B cell (primary cell): ENCODE data around the gene PSME2. TPM values are rescaled to one million over a fixed set of nuclear protein-coding genes. Genes with fewer than 3 reads are reported as not detected.

Experiments
- ATAC-seq: fragments of 200-7000 bp; cut with Tn5 transposase; one replicate; pipeline ENCODE4 v1.10.0; 2021; ENCODE audit warnings: low read depth, mild to moderate bottlenecking, moderate number of reproducible peaks, moderate library complexity
- CTCF ChIA-PET: fragments of 350-600 bp; sonication (Branson Sonifier 250); formaldehyde crosslinking; loops from one replicate; lab custom pipeline; 2021; ENCODE audit warnings: antibody characterized with exemption, inconsistent platforms; lab: Charles Lee
- POLR2A ChIA-PET: fragments of 350-600 bp; sonication (Branson Sonifier 250); formaldehyde crosslinking; loops from one replicate; lab custom pipeline; 2021; ENCODE audit warnings: antibody characterized with exemption; lab: Charles Lee
- DNase-seq: peaks from one replicate; pipeline ENCODE4 v3.0.0; 2013
- H2AFZ ChIP-seq: 2 replicates; pipeline ENCODE4 v1.6.1; 2012; ENCODE audit warnings: mild to moderate bottlenecking, low read depth, low read length; ENCODE audit not compliant: insufficient read depth, poor library complexity, severe bottlenecking
- H3K27ac ChIP-seq, 2 donors: 1 replicate in 1 of 2; 2 replicates in 1 of 2; pipeline ENCODE4 v1.5.1; 2012 to 2013; ENCODE audit warnings: low read length in 2 of 2, mild to moderate bottlenecking in 2 of 2, moderate library complexity in 1 of 2
- H3K27me3 ChIP-seq, 4 experiments: fragments of 200-600 bp in 1 of 4; sonication (generic) in 1 of 4; replicated peaks in 1 of 4; 1 replicate in 2 of 4; 2 replicates in 2 of 4; pipeline versions ENCODE4 v1.6.1 to v1.7.0; 2013 to 2016; ENCODE audit warnings: low read length in 3 of 4, mild to moderate bottlenecking in 2 of 4, mixed read lengths in 1 of 4, moderate library complexity in 1 of 4; ENCODE audit not compliant: insufficient read depth in 4 of 4, control insufficient read depth in 3 of 4; ENCODE audit errors: control extremely low read depth in 1 of 4
- H3K36me3 ChIP-seq, 2 experiments: replicated peaks in 1 of 2; 1 replicate in 1 of 2; 2 replicates in 1 of 2; pipeline versions ENCODE4 v1.6.1 to v1.7.1; 2013; ENCODE audit warnings: low read length in 1 of 2; ENCODE audit not compliant: insufficient read depth in 2 of 2, control insufficient read depth in 1 of 2; ENCODE audit errors: control extremely low read depth in 1 of 2, extremely low read depth in 1 of 2
- H3K4me1 ChIP-seq, 2 donors: fragments of 200-600 bp in 1 of 2; sonication (generic) in 1 of 2; 1 replicate in 1 of 2; 2 replicates in 1 of 2; pipeline versions ENCODE4 v1.5.1 to v1.6.1; 2013 to 2017; ENCODE audit warnings: low read length in 2 of 2; ENCODE audit not compliant: control insufficient read depth in 2 of 2, insufficient read depth in 2 of 2
- H3K4me2 ChIP-seq: replicated peaks from 2 replicates; pipeline ENCODE3; 2012; ENCODE audit warnings: mild to moderate bottlenecking, low read depth, low read length; ENCODE audit not compliant: poor library complexity, severe bottlenecking
- H3K4me3 ChIP-seq, 5 experiments: fragments of 200-600 bp in 1 of 5; sonication (generic) in 1 of 5; 1 replicate in 3 of 5; 2 replicates in 2 of 5; pipeline versions ENCODE4 v1.5.1 to v1.7.0; 2011 to 2016; ENCODE audit warnings: low read length in 4 of 5, mild to moderate bottlenecking in 4 of 5, low read depth in 2 of 5, control low read depth in 1 of 5, moderate library complexity in 1 of 5; ENCODE audit not compliant: insufficient read depth in 1 of 5; ENCODE audit errors: control extremely low read depth in 1 of 5, extremely low read depth in 1 of 5
- H3K79me2 ChIP-seq: fragments of 200-600 bp; sonication (generic); one replicate; pipeline ENCODE4 v1.6.0; 2016; ENCODE audit warnings: low read length; ENCODE audit not compliant: control insufficient read depth, insufficient read depth
- H3K9ac ChIP-seq: fragments of 200-600 bp; sonication (generic); 2 replicates; pipeline ENCODE4 v1.6.1; 2017; ENCODE audit warnings: mild to moderate bottlenecking, low read length, moderate library complexity
- H3K9me3 ChIP-seq, 3 donors: one replicate each; pipeline versions ENCODE4 v1.6.1 to v1.7.1; 2013; ENCODE audit warnings: low read length in 2 of 3; ENCODE audit not compliant: control insufficient read depth in 2 of 3, insufficient read depth in 1 of 3; ENCODE audit errors: control extremely low read depth in 1 of 3
- H4K20me1 ChIP-seq: 2 replicates; pipeline ENCODE4 v1.6.0; 2012; ENCODE audit warnings: mild to moderate bottlenecking, low read length; ENCODE audit not compliant: insufficient read depth, control insufficient read depth, poor library complexity, severe bottlenecking
- H3K27ac Mint-ChIP-seq: one replicate; pipeline ENCODE4 v1.8.0; 2021; ENCODE audit warnings: mixed read lengths
- H3K27me3 Mint-ChIP-seq: one replicate; pipeline ENCODE4 v1.8.0; 2021; ENCODE audit warnings: mixed read lengths
- H3K4me1 Mint-ChIP-seq: one replicate; pipeline ENCODE4 v1.8.0; 2021; ENCODE audit warnings: mixed read lengths
- H3K4me3 Mint-ChIP-seq: one replicate; pipeline ENCODE4 v1.8.0; 2021; ENCODE audit warnings: mixed read lengths
- H3K9me3 Mint-ChIP-seq: one replicate; pipeline ENCODE4 v1.8.0; 2022; ENCODE audit warnings: mixed read lengths; ENCODE audit not compliant: insufficient read depth
- CTCF ChIP-seq: fragments of 200-600 bp; IDR thresholded peaks from one replicate; pipeline ENCODE4 v1.8.0; 2022; ENCODE audit warnings: antibody characterized with exemption, mild to moderate bottlenecking
- EZH2 ChIP-seq: IDR thresholded peaks from 2 replicates; pipeline ENCODE4 v1.6.1; 2012; ENCODE audit warnings: borderline replicate concordance, low read depth, mild to moderate bottlenecking, moderate library complexity, low read length; ENCODE audit not compliant: insufficient read depth, poor library complexity, severe bottlenecking
- WGBS: methylation state at CpG from one replicate; pipeline ENCODE4 v1.1.5; 2013; ENCODE audit warnings: missing lambda C conversion rate; ENCODE audit not compliant: insufficient coverage; 5-methylcytosine and 5-hydroxymethylcytosine counted together
- intact Hi-C: fragments of 100-400 bp; cut with micrococcal nuclease; formaldehyde crosslinking; loops from one replicate; pipeline ENCODE4 v1.10.0; 2022
- polyA minus RNA-seq: library from RNA; depleted of rRNA, polyadenylated mRNA; stranded (reverse); fragments of >200 nt; gene quantifications from 2 replicates; pipeline ENCODE4 v1.2.3, GENCODE V29; 2012
- polyA plus RNA-seq: library from polyadenylated mRNA; depleted of rRNA; stranded (reverse); fragments of >200 nt; gene quantifications from 2 replicates; pipeline ENCODE4 v1.2.3, GENCODE V29; 2012
- total RNA-seq, 2 donors: library from RNA; stranded (reverse); fragments of 120-200 nt in 1 of 2; gene quantifications; 1 replicate in 1 of 2; 2 replicates in 1 of 2; pipeline versions ENCODE4 v1.2.3 to v1.2.4, GENCODE V29; 2013 to 2022

PSME2 gene
- total RNA-seq (127 and 141 TPM in 2 replicates), polyA plus RNA-seq (126 and 137 TPM in 2 replicates), polyA minus RNA-seq (62.4 and 82.6 TPM in 2 replicates)
- total RNA-seq (2013), result 206 TPM

- ATAC-seq (peak; percentile 72), DNase-seq (peak; percentile 93)
- Histone ChIP-seq H3K4me3 (peak within 1 kb of the TSS; percentile 83 to 95 (median 94)), H4K20me1 (peaks cover 42% of the 10 kb centered on the region), H3K9me3 (no peaks in the 10 kb centered on the region), H3K27me3 (no peaks in the 10 kb centered on the region), H2AFZ (peak within 1 kb of the TSS; percentile 83), H3K9ac (peak within 1 kb of the TSS; percentile 83), H3K27ac (peak within 1 kb of the TSS; percentile 77 to 90), H3K4me1 (peaks cover 25 to 40% of the 10 kb centered on the region in 2 donors), H3K4me2 (peak within 1 kb of the TSS; percentile 90), H3K36me3 (peaks cover 2 to 52% of the 10 kb centered on the region in 2 experiments), H3K79me2 (peaks cover 80% of the 10 kb centered on the region)
- no peaks in the 10 kb centered on the region for H3K9me3 Mint-ChIP-seq
- H3K4me1 Mint-ChIP-seq, result peaks cover 56% of the 10 kb centered on the region
- H3K4me3 Mint-ChIP-seq, result peak within 1 kb of the TSS; percentile 95
- WGBS, result 0% methylated on average over 15 of the region's 25 CpGs
- POLR2A ChIA-PET, result interaction anchor here (0.6 to 4.1 kb wide), 16 partner anchors 8 to 285 kb away, joined by 3 to 43 read pairs (median 4); partner anchors contain the start of genes CHMP4A, DCAF11, IRF9 and NRL
- peak within 1 kb of the TSS; percentile 95 for H3K27ac Mint-ChIP-seq
- TF ChIP-seq EZH2 (no peak), CTCF (no peak)
- CTCF ChIA-PET, result interaction anchor here (0.6 to 6.2 kb wide), 15 partner anchors 8 to 586 kb away, joined by 3 to 62 read pairs (median 5); partner anchors contain the start of genes DCAF11, IRF9, MDP1 and NRL
- no peaks in the 10 kb centered on the region for H3K27me3 Mint-ChIP-seq
- intact Hi-C loops, result loop anchor here (1.0 to 10.0 kb wide), 7 partner anchors 10 to 1052 kb away; partner anchors contain the start of genes ACIN1, C14orf119, GMPR2 and IPO4
Measured at GRCh38 chr14:24146453-24146977, at the start of gene PSME2. TSS of gene PSME2 (minus strand) at chr14:24146610. CDS start at chr14:24146581, 29 bp downstream.
